Endodermal cell (in vitro differentiated cells): ENCODE results near the gene GRAP2. TPM values are rescaled to one million over a fixed set of nuclear protein-coding genes. Genes with fewer than 3 reads are reported as not detected.
"Not testable (repeated sequence)": the region's sequence is repeated elsewhere in the genome, so short reads cannot be mapped to it uniquely, and the experiment has no call there.

Experiments used
- DNase-seq: peaks from one replicate; pipeline ENCODE4 v3.0.0-alpha.2; 2017
- H3K27ac ChIP-seq: 2 replicates; pipeline ENCODE4 v1.5.1; 2013; ENCODE audit warnings: mild to moderate bottlenecking, low read depth, low read length, moderate library complexity
- H3K27me3 ChIP-seq: 2 replicates; pipeline ENCODE4 v1.6.1; 2013; ENCODE audit warnings: mild to moderate bottlenecking, low read length, moderate library complexity; ENCODE audit not compliant: insufficient read depth, control insufficient read depth, poor library complexity, severe bottlenecking
- H3K36me3 ChIP-seq: 2 replicates; pipeline ENCODE4 v1.7.0; 2013; ENCODE audit warnings: mild to moderate bottlenecking, low read length, moderate library complexity; ENCODE audit not compliant: control insufficient read depth, insufficient read depth
- H3K4me1 ChIP-seq: one replicate; pipeline ENCODE4 v1.7.0; 2013; ENCODE audit warnings: low read length; ENCODE audit not compliant: control insufficient read depth, insufficient read depth
- H3K4me3 ChIP-seq: 2 replicates; pipeline ENCODE4 v1.5.1; 2013; ENCODE audit warnings: mild to moderate bottlenecking, low read length, moderate library complexity
- H3K9ac ChIP-seq: 2 replicates; pipeline ENCODE4 v1.6.1; 2013; ENCODE audit warnings: mild to moderate bottlenecking, low read length, moderate library complexity; ENCODE audit not compliant: poor library complexity, severe bottlenecking; ENCODE audit errors: extremely low read depth
- H3K9me3 ChIP-seq: 2 replicates; pipeline ENCODE4 v1.6.1; 2013; ENCODE audit warnings: mild to moderate bottlenecking, low read length, moderate library complexity; ENCODE audit not compliant: control insufficient read depth
- H3K27ac Mint-ChIP-seq: 2 replicates; pipeline ENCODE4 v1.8.0; 2020; ENCODE audit warnings: mixed read lengths
- H3K27me3 Mint-ChIP-seq: 2 replicates; pipeline ENCODE4 v1.8.0; 2021; ENCODE audit warnings: mild to moderate bottlenecking, mixed read lengths; ENCODE audit not compliant: insufficient read depth
- H3K36me3 Mint-ChIP-seq: 2 replicates; pipeline ENCODE4 v1.8.0; 2020; ENCODE audit warnings: low read depth, mixed read lengths
- H3K4me1 Mint-ChIP-seq: 2 replicates; pipeline ENCODE4 v1.8.0; 2020; ENCODE audit warnings: mixed read lengths
- H3K4me3 Mint-ChIP-seq: 2 replicates; pipeline ENCODE4 v1.8.0; 2020; ENCODE audit warnings: mild to moderate bottlenecking, moderate library complexity, mixed read lengths
- H3K9me3 Mint-ChIP-seq: 2 replicates; pipeline ENCODE4 v1.8.0; 2020; ENCODE audit warnings: mild to moderate bottlenecking, mixed read lengths
- WGBS, 2 experiments: methylation state at CpG; one replicate each; pipeline versions ENCODE4 v1.1.5 to v1.1.7; 2013; ENCODE audit warnings: missing lambda C conversion rate in 2 of 2, mixed read lengths in 1 of 2; ENCODE audit not compliant: insufficient coverage in 1 of 2, insufficient read length in 1 of 2; 5-methylcytosine and 5-hydroxymethylcytosine counted together
- total RNA-seq, 2 donors: library from RNA; stranded (reverse); fragmentation: NEBNext Ultra II Directional in 1 of 2; extraction: Animal tissue kit (Norgen Biotek cat#: 25700) in 1 of 2; gene quantifications; 2 replicates in 1 of 2; 3 replicates in 1 of 2; pipeline ENCODE4 v1.2.1, GENCODE V29; 2021
- TF ChIP-seq, protein P1 (sequence below): fragments of 200-600 bp; sonication (generic); conservative IDR thresholded peaks from 2 replicates; pipeline ENCODE4 v1.5.0; 2021; ENCODE audit warnings: antibody characterized with exemption, mild to moderate bottlenecking

GRAP2 gene
- total RNA-seq, 2 donors from 2014 or later, result 0.11 to 0.92 TPM

DNA sequence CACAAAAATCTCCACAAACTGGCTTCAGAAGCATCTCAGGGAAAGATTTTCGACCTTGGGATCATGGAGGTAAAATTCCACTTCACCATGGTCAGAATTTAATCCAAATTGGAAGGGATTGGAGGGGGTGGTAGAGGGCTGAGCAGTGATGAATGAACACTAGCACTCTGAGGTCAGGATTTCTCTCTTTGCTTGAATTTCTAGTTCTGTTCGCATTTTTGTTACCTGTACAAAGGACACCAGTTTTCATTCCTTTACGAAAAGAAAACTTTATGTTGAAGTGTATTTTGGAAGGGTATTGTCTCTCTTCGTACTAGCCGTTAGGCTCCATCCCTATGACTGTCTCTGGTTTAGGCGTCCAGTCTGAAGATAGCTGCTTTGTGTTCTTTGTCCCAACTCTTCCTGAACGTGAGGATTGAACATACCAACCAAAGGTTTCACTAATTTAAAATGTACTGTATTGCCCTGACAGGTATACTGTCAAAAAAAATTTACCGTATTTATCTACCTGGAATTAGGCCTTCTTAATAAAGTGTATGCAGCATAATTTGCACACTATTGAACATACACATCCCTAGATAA, 772 bp downstream of the GRAP2 start:
- H3K27ac ChIP-seq, result no peak overlapping the region
- Mint-ChIP-seq H3K36me3 (no peaks in the 10 kb centered on the region), H3K9me3 (no peaks in the 10 kb centered on the region), H3K4me3 (no peak overlapping the region), H3K27ac (no peak overlapping the region), H3K4me1 (no peaks in the 10 kb centered on the region), H3K27me3 (peaks cover 13% of the 10 kb centered on the region)
- no peak overlapping the region for H3K9ac ChIP-seq
- WGBS, 2 experiments, result 91 to 96% methylated on average over 4 to 8 of the region's 8 CpGs
- no peak overlapping the region for H3K4me3 ChIP-seq
- no peak for DNase-seq
- H3K9me3 ChIP-seq, result no peaks in the 10 kb centered on the region
- H3K36me3 ChIP-seq, result no peaks in the 10 kb centered on the region
- peaks cover 7% of the 10 kb centered on the region for H3K27me3 ChIP-seq
- TF ChIP-seq, protein P1, sequence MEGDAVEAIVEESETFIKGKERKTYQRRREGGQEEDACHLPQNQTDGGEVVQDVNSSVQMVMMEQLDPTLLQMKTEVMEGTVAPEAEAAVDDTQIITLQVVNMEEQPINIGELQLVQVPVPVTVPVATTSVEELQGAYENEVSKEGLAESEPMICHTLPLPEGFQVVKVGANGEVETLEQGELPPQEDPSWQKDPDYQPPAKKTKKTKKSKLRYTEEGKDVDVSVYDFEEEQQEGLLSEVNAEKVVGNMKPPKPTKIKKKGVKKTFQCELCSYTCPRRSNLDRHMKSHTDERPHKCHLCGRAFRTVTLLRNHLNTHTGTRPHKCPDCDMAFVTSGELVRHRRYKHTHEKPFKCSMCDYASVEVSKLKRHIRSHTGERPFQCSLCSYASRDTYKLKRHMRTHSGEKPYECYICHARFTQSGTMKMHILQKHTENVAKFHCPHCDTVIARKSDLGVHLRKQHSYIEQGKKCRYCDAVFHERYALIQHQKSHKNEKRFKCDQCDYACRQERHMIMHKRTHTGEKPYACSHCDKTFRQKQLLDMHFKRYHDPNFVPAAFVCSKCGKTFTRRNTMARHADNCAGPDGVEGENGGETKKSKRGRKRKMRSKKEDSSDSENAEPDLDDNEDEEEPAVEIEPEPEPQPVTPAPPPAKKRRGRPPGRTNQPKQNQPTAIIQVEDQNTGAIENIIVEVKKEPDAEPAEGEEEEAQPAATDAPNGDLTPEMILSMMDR, result no peak
- H3K4me1 ChIP-seq, result no peaks in the 10 kb centered on the region

DNA sequence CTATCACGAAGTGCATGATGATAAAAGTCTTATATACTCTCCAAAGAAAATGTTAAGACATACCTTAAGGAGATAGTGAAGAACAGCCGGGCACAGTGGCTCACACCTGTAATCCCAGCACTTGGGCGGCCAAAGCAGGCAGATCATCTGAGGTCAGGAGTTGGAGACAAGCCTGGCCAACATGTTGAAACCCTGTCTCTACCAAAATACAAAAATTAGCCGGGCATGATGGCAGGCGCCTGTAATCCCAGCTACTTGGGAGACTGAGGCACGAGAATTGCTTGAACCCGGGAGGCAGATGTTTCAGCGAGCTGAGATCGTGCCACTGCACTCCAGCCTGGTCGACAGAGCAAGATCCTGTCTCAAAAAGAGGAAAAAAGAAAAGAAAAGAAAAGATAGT, 3.1 kb downstream of the GRAP2 start:
- H3K9ac ChIP-seq, H3K4me1 Mint-ChIP-seq, H3K36me3 ChIP-seq, H3K4me3 ChIP-seq, H3K4me3 Mint-ChIP-seq, H3K27me3 ChIP-seq, DNase-seq, H3K9me3 Mint-ChIP-seq, H3K4me1 ChIP-seq, H3K9me3 ChIP-seq, H3K36me3 Mint-ChIP-seq, H3K27ac ChIP-seq, H3K27ac Mint-ChIP-seq: not testable (repeated sequence)
- peaks cover 14% of the 10 kb centered on the region for H3K27me3 Mint-ChIP-seq
- 93 to 95% methylated on average over 7 to 9 of the region's 10 CpGs for WGBS, 2 experiments

DNA sequence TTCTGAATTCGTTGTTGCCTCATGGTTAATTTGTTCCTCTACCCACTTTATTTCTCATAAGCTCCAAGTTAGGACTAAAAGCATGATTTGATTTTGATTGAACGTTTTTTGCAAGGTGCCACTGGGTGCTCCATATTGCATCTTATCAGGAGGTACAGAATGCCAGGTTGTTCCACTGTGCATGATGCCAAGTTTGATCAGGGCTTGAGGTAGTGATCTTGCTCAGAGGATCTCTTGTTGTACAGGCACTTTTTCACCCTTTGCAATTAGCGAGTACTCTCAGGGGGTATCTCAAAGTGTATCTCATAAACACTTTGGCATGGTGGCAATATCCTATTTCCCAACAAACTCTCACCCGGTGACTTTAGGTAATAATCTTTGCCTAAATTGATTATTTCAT, 4.0 kb downstream of the GRAP2 start:
- no peak overlapping the region for H3K9ac ChIP-seq
- no peak overlapping the region for H3K4me3 Mint-ChIP-seq
- no peak for DNase-seq
- H3K27ac Mint-ChIP-seq, result no peak overlapping the region
- H3K27me3 ChIP-seq, result peaks cover 7% of the 10 kb centered on the region
- H3K27me3 Mint-ChIP-seq, result peaks cover 14% of the 10 kb centered on the region
- H3K4me3 ChIP-seq, result no peak overlapping the region
- no peaks in the 10 kb centered on the region for H3K4me1 Mint-ChIP-seq
- H3K9me3 ChIP-seq, result no peaks in the 10 kb centered on the region
- no peak overlapping the region for H3K27ac ChIP-seq
- no peaks in the 10 kb centered on the region for H3K4me1 ChIP-seq
- TF ChIP-seq, protein P1, result no peak
- 82 to 89% methylated on average over 2 to 4 of the region's 4 CpGs for WGBS, 2 experiments
- H3K36me3 Mint-ChIP-seq, result no peaks in the 10 kb centered on the region
- no peaks in the 10 kb centered on the region for H3K9me3 Mint-ChIP-seq
- H3K36me3 ChIP-seq, result no peaks in the 10 kb centered on the region

DNA sequence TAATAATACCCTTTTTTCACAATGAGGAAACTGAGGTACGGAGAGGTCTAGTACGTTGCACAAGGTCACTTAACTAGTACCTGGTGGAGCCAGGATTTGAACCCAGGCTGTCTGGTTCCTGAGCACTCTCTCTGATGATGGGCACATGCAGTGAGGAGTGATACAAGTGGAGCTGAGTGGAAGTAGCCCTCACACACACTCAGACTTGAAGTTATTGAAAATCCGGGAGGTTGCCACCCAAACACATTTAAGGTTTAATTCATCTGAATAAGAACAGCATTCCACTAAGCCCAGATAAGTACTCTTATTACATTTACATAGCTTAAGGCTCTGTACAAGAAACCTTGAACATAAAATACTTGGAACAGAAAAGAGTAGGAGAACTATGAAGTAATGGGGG, 4.8 kb downstream of the GRAP2 start:
- Histone ChIP-seq H3K4me3 (no peak overlapping the region), H3K27ac (no peak overlapping the region), H3K9me3 (no peaks in the 10 kb centered on the region), H3K36me3 (no peaks in the 10 kb centered on the region), H3K4me1 (no peaks in the 10 kb centered on the region), H3K27me3 (peaks cover 6% of the 10 kb centered on the region), H3K9ac (no peak overlapping the region)
- no peak overlapping the region for H3K4me3 Mint-ChIP-seq
- no peaks in the 10 kb centered on the region for H3K4me1 Mint-ChIP-seq
- H3K9me3 Mint-ChIP-seq, result no peaks in the 10 kb centered on the region
- peaks cover 11% of the 10 kb centered on the region for H3K27me3 Mint-ChIP-seq
- H3K36me3 Mint-ChIP-seq, result no peaks in the 10 kb centered on the region
- H3K27ac Mint-ChIP-seq, result no peak overlapping the region
- TF ChIP-seq, protein P1, result no peak
- no peak for DNase-seq
- WGBS, 2 experiments, result 95 to 100% methylated on average over 2 to 3 of the region's 3 CpGs
